DOHH2 (cell line): Measurements from ENCODE around the gene TFF2.

Experiments
- EZH2phosphoT487 ChIP-seq: fragments of 200-600 bp; sonication (generic); IDR thresholded peaks from 2 replicates; pipeline ENCODE4 v1.6.1; 2017; ENCODE audit warnings: borderline replicate concordance, mild to moderate bottlenecking, antibody characterized with exemption, low read length, moderate library complexity, mixed read lengths
- TF ChIP-seq, protein P1 (sequence below): fragments of 200-600 bp; sonication (generic); IDR thresholded peaks from one replicate; pipeline ENCODE4 v1.5.1; 2014; ENCODE audit warnings: antibody characterized with exemption, mild to moderate bottlenecking, low read depth, low read length; ENCODE audit not compliant: poor library complexity, severe bottlenecking

DNA sequence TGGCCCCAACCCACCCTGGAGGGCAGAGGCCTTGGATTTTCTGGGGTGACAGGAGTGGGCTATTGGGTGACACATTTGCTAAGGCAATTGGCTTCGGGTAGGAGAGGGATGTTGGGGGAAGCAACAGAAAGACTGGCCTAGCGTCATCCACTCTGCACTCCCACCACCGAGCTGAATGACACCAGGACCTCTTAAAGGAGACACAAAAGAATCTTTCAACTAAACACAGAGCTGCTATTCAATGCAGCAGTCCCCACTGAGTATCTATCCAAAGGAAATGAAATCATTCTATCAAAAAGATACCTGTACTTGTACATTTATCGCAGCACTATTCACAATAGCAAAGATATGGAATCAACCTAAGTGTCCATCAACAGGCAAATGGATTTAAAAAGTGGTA is 6.2 kb downstream of the TFF2 start:
- TF ChIP-seq, protein P1, sequence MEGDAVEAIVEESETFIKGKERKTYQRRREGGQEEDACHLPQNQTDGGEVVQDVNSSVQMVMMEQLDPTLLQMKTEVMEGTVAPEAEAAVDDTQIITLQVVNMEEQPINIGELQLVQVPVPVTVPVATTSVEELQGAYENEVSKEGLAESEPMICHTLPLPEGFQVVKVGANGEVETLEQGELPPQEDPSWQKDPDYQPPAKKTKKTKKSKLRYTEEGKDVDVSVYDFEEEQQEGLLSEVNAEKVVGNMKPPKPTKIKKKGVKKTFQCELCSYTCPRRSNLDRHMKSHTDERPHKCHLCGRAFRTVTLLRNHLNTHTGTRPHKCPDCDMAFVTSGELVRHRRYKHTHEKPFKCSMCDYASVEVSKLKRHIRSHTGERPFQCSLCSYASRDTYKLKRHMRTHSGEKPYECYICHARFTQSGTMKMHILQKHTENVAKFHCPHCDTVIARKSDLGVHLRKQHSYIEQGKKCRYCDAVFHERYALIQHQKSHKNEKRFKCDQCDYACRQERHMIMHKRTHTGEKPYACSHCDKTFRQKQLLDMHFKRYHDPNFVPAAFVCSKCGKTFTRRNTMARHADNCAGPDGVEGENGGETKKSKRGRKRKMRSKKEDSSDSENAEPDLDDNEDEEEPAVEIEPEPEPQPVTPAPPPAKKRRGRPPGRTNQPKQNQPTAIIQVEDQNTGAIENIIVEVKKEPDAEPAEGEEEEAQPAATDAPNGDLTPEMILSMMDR, result no peak
- no peak for TF ChIP-seq EZH2phosphoT487
